H1 (cell line): ENCODE results near the gene TBC1D4. TPM values are rescaled to one million over a fixed set of nuclear protein-coding genes. Genes with fewer than 3 reads are reported as not detected.

Source experiments
- polyA plus RNA-seq, 7 experiments: library from polyadenylated mRNA; depleted of rRNA in 3 of 7; stranded (reverse) in 5 of 7; unstranded in 2 of 7; fragments of >200 nt in 5 of 7; fragments of 200-250 nt in 2 of 7; gene quantifications; 1 replicate in 5 of 7; 2 replicates in 1 of 7; 4 replicates in 1 of 7; pipeline versions ENCODE4 v1.2.1 to v1.2.3, GENCODE V29; 2011 to 2013; ENCODE audit warnings: missing spikeins in 2 of 7, mixed read lengths in 2 of 7
- total RNA-seq: library from RNA; stranded (reverse); fragmentation: NEBNext Ultra II Directional; extraction: Animal tissue kit (Norgen Biotek cat#: 25700); gene quantifications from 2 replicates; pipeline ENCODE4 v1.2.1, GENCODE V29; 2021
- TF ChIP-seq, protein P1 (sequence below): IDR thresholded peaks from 2 replicates; pipeline ENCODE4 v1.6.1; 2012; ENCODE audit warnings: inconsistent platforms

TBC1D4 gene
- total and polyA plus RNA-seq, 2 of the 8 experiments (the other 6 are each of a cell fraction or from before 2014, with no cell fraction given) = 16.7 to 39.0 TPM

GRCh38 chr13:75303263-75303662 is 178.7 kb downstream of the TBC1D4 start (continued):
- TF ChIP-seq, protein P1, sequence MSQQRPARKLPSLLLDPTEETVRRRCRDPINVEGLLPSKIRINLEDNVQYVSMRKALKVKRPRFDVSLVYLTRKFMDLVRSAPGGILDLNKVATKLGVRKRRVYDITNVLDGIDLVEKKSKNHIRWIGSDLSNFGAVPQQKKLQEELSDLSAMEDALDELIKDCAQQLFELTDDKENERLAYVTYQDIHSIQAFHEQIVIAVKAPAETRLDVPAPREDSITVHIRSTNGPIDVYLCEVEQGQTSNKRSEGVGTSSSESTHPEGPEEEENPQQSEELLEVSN = no peak
